Fibroblast of mammary gland (primary cell): ENCODE results near the gene NPDC1.

ENCODE experiments used
- DNase-seq: peaks from one replicate; pipeline ENCODE4 v3.0.0-alpha.2; 2010; ENCODE audit warnings: low read depth
- H3K4me3 ChIP-seq: 2 replicates; pipeline ENCODE4 v1.5.1; 2011; ENCODE audit warnings: low read depth, mild to moderate bottlenecking, low read length, moderate library complexity; ENCODE audit not compliant: control insufficient read depth
- CTCF ChIP-seq: conservative IDR thresholded peaks from 2 replicates; pipeline ENCODE4 v1.5.1; 2011; ENCODE audit warnings: low read depth, low read length, inconsistent platforms; ENCODE audit not compliant: control insufficient read depth, insufficient read depth

NPDC1 gene

GRCh38 chr9:137078701-137079400 lies 32.9 kb upstream of the NPDC1 start:
- DNase-seq = no peak
- peak overlapping the region; percentile 63 for H3K4me3 ChIP-seq
- TF ChIP-seq CTCF = no peak

- no peak for TF ChIP-seq CTCF
Observed at GRCh38 chr9:137077758-137078693, 32.0 kb upstream of the NPDC1 start.

GRCh38 chr9:137077010-137077747 lies 31.2 kb upstream of the NPDC1 start, which contains the start of gene UAP1L1:
UAP1L1 (plus strand) TSS chr9:137077517; CDS start chr9:137077533, 16 bp downstream.
- no peak for TF ChIP-seq CTCF
- H3K4me3 ChIP-seq = peak within 1 kb of the TSS; percentile 63
- peak; percentile 52 for DNase-seq

More at GRCh38 chr9:137077758-137078693, 32.0 kb upstream of the NPDC1 start:
- DNase-seq = no peak
- peak overlapping the region; percentile 63 for H3K4me3 ChIP-seq

- TF ChIP-seq CTCF = no peak
- peak overlapping the region; percentile 39 for H3K4me3 ChIP-seq
- DNase-seq = no peak
Observed at GRCh38 chr9:137076636-137077009, 30.6 kb upstream of the NPDC1 start.

- no peak overlapping the region for H3K4me3 ChIP-seq
- no peak for DNase-seq
- TF ChIP-seq CTCF = no peak
Observed at GRCh38 chr9:137075275-137075775, 29.3 kb upstream of the NPDC1 start.

GRCh38 chr9:137074657-137075274 lies 28.8 kb upstream of the NPDC1 start:
- TF ChIP-seq CTCF = no peak
- DNase-seq = no peak
- no peak overlapping the region for H3K4me3 ChIP-seq
